Measurements from ENCODE around the gene GALNT14.

- TF ChIP-seq CTCF (IDR thresholded peaks at IDR 0.05; ENCODE audit: control extremely low read depth in 1 of 3, insufficient read depth in 1 of 3, low read depth in 1 of 3, low read length in 3 of 3) (no peak), POLR2AphosphoS5 (IDR thresholded peaks at IDR 0.05; ENCODE audit: low read depth, low read length) (no peak), CBX5 (IDR thresholded peaks at IDR 0.05; ENCODE audit: low read depth, low read length) (no peak), GABPA (IDR thresholded peaks at IDR 0.05; ENCODE audit: borderline replicate concordance, insufficient read depth, low read length) (no peak), ZNF274 (IDR thresholded peaks at IDR 0.05; ENCODE audit: borderline replicate concordance, extremely low read depth, low read length) (no peak), RFX5 (IDR thresholded peaks at IDR 0.05; ENCODE audit: borderline replicate concordance, low read depth, low read length) (no peak), BACH1 (IDR thresholded peaks at IDR 0.05; ENCODE audit: low read length) (no peak), YY1 (IDR thresholded peaks at IDR 0.05; ENCODE audit: low read depth, low read length) (no peak), EZH2 (IDR thresholded peaks at IDR 0.05; ENCODE audit: low read depth, low read length, severe bottlenecking) (no peak)
- TF ChIP-seq, protein P1, sequence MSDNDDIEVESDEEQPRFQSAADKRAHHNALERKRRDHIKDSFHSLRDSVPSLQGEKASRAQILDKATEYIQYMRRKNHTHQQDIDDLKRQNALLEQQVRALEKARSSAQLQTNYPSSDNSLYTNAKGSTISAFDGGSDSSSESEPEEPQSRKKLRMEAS (IDR thresholded peaks at IDR 0.05) = no peak
These were observed 190.6 kb downstream of the GALNT14 start for GRCh38 chr2:30947686-30948085.

Data from H1 (cell line).